ENCODE data around the gene GREB1.

The GREB1 gene

DNA sequence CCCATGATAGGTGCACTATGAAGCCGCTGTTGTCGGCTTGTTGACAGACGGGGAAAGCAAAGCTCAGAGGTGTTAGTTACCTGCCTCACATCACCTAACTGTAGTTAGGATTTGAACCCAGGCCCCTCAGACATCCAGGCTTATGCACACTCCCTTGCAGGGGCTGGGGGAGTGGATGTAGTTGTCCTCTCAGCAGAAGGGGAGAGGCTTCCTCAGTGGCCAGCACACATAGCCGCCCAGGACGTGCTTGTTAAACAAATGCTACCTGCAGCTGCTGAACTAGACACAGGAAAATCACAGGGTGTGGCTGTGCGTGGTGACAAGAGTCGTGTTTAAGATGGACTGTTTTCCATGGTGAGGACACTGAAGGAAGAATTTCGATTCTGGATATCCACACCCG lies 39.2 kb downstream of the GREB1 start:
- H2AFZ ChIP-seq (ENCODE audit: low read depth, low read length, severe bottlenecking) = no peak overlapping the region
- no peak overlapping the region for H3K4me2 ChIP-seq (ENCODE audit: low read depth, low read length, poor library complexity, severe bottlenecking)
- H3K9me3 ChIP-seq (ENCODE audit: insufficient read depth, low read length) = no peaks in the 10 kb centered on the region
- no peaks in the 10 kb centered on the region for H3K79me2 ChIP-seq (ENCODE audit: insufficient read depth, low read length)
- H4K20me1 ChIP-seq (ENCODE audit: low read depth, low read length) = no peaks in the 10 kb centered on the region
- no peak overlapping the region for H3K4me3 ChIP-seq (ENCODE audit: insufficient read depth, low read length, poor library complexity, severe bottlenecking)
- no peaks in the 10 kb centered on the region for H3K27me3 ChIP-seq (ENCODE audit: low read length)
- no peak overlapping the region for H3K9ac ChIP-seq (ENCODE audit: low read length)
- no peak for TF ChIP-seq EZH2phosphoT487 (conservative IDR thresholded peaks at IDR 0.05; ENCODE audit: low read length)
- TF ChIP-seq, protein P1, sequence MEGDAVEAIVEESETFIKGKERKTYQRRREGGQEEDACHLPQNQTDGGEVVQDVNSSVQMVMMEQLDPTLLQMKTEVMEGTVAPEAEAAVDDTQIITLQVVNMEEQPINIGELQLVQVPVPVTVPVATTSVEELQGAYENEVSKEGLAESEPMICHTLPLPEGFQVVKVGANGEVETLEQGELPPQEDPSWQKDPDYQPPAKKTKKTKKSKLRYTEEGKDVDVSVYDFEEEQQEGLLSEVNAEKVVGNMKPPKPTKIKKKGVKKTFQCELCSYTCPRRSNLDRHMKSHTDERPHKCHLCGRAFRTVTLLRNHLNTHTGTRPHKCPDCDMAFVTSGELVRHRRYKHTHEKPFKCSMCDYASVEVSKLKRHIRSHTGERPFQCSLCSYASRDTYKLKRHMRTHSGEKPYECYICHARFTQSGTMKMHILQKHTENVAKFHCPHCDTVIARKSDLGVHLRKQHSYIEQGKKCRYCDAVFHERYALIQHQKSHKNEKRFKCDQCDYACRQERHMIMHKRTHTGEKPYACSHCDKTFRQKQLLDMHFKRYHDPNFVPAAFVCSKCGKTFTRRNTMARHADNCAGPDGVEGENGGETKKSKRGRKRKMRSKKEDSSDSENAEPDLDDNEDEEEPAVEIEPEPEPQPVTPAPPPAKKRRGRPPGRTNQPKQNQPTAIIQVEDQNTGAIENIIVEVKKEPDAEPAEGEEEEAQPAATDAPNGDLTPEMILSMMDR (IDR thresholded peaks at IDR 0.05; ENCODE audit: insufficient read depth, low read length, poor library complexity, severe bottlenecking) = no peak
- H3K27ac ChIP-seq (ENCODE audit: low read depth, low read length) = no peak overlapping the region
- no peaks in the 10 kb centered on the region for H3K36me3 ChIP-seq (ENCODE audit: low read length)
- no peaks in the 10 kb centered on the region for H3K9me2 ChIP-seq (replicated peaks; ENCODE audit: insufficient read depth, low read length)
- H3F3A ChIP-seq (ENCODE audit: insufficient read depth) = no peaks in the 10 kb centered on the region

DNA sequence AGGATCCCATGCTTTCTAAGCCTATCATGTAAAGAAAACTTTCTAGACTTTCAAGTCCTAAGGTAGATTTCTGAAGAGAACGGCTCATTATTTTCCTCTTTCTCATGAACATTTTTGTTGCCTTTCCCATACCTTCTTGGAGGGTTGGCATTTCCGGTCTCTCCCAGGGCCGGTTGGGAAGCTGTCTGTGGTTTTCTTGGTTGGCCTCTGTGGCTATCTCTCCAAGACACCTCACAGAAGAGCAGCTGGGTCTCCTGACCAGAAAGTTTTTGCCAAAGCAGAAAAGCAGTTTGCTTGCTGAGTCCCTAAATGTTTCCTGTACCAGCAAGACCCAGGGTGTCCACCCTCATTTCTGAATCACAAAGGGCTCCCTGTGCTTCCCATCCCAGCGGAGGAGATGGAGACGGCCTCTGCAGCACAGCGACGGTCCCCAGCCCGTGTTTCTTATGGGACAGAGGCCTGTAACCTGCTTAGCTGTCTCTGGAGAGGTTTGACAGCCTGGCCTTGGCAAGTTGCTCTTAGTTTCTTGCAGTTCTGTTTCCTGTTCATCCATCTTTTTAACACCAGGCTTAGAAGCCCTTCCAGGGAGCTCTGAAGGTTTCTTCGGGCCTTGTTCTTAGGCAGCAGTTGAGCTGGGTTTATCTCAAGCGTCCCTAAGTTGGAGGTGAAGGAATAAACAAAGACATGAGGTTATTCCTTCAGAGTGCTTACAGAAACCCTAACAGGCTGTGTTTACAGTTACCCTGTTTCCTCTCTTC lies 39.8 kb downstream of the GREB1 start:
- Histone ChIP-seq H3K9me3 (ENCODE audit: insufficient read depth, low read length) (no peaks in the 10 kb centered on the region), H3F3A (ENCODE audit: insufficient read depth) (no peaks in the 10 kb centered on the region), H3K9ac (ENCODE audit: low read length) (no peak overlapping the region), H3K4me3 (ENCODE audit: insufficient read depth, low read length, poor library complexity, severe bottlenecking) (no peak overlapping the region), H3K79me2 (ENCODE audit: insufficient read depth, low read length) (no peaks in the 10 kb centered on the region), H2AFZ (ENCODE audit: low read depth, low read length, severe bottlenecking) (no peak overlapping the region), H3K27ac (ENCODE audit: low read depth, low read length) (no peak overlapping the region), H3K9me2 (replicated peaks; ENCODE audit: insufficient read depth, low read length) (no peaks in the 10 kb centered on the region), H4K20me1 (ENCODE audit: low read depth, low read length) (no peaks in the 10 kb centered on the region), H3K36me3 (ENCODE audit: low read length) (no peaks in the 10 kb centered on the region), H3K4me2 (ENCODE audit: low read depth, low read length, poor library complexity, severe bottlenecking) (no peak overlapping the region), H3K27me3 (ENCODE audit: low read length) (no peaks in the 10 kb centered on the region)
- TF ChIP-seq, protein P1 (IDR thresholded peaks at IDR 0.05; ENCODE audit: insufficient read depth, low read length, poor library complexity, severe bottlenecking) = no peak
- TF ChIP-seq EZH2phosphoT487 (conservative IDR thresholded peaks at IDR 0.05; ENCODE audit: low read length) = no peak

DNA sequence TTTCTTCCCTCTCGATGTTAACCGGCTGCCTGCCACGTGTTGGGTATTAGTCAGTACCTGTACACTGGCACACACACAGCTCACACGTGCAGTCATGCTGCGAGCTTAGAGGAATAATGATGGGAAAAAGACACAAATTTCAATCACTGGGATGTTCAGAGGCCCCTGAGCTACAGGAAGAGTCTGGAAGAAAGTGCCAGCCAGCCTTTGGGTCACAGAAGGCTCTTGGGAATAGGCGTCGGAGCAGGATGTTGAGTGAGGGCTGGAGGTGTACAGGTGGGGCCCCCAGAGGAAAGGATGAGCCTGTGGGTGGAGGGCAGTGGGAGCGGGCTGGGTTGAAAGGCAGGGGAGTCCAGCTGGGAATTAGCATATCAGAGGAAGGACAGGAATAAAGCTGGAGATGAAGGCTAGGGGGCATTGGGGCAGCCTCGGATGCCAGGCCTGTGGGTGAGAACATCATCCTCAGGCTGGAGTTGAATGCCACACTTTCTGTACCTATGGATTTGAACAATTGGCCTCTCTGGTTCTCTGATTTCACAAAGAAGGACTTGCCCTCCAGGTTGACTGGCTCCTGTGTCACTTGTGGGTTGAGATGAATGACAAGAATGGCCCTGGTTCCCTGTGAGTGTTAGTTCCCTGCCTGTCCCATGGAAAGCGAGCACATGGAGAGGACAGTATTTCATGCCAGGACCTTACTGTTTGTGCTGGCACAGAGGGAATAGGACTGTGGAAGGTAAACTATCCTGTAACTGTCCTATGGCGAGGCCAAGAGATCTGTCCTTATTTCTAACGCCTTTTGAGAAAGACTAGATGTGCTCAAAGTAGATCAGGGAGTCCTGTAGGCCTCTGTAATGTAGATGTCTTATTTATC lies 40.6 kb downstream of the GREB1 start:
- Histone ChIP-seq H3K79me2 (ENCODE audit: insufficient read depth, low read length) (no peaks in the 10 kb centered on the region), H4K20me1 (ENCODE audit: low read depth, low read length) (no peaks in the 10 kb centered on the region), H2AFZ (ENCODE audit: low read depth, low read length, severe bottlenecking) (no peak overlapping the region), H3K36me3 (ENCODE audit: low read length) (no peaks in the 10 kb centered on the region), H3K27ac (ENCODE audit: low read depth, low read length) (no peak overlapping the region), H3K27me3 (ENCODE audit: low read length) (no peaks in the 10 kb centered on the region), H3K9ac (ENCODE audit: low read length) (no peak overlapping the region), H3K4me3 (ENCODE audit: insufficient read depth, low read length, poor library complexity, severe bottlenecking) (no peak overlapping the region), H3K4me2 (ENCODE audit: low read depth, low read length, poor library complexity, severe bottlenecking) (no peak overlapping the region), H3K9me2 (replicated peaks; ENCODE audit: insufficient read depth, low read length) (no peaks in the 10 kb centered on the region), H3F3A (ENCODE audit: insufficient read depth) (no peaks in the 10 kb centered on the region), H3K9me3 (ENCODE audit: insufficient read depth, low read length) (no peaks in the 10 kb centered on the region)
- TF ChIP-seq, protein P1 (IDR thresholded peaks at IDR 0.05; ENCODE audit: insufficient read depth, low read length, poor library complexity, severe bottlenecking) = no peak
- TF ChIP-seq EZH2phosphoT487 (conservative IDR thresholded peaks at IDR 0.05; ENCODE audit: low read length) = no peak
